ENCODE results near the gene MRTFA.
"Not testable (repeated sequence)": the region's sequence is repeated elsewhere in the genome, so short reads cannot be mapped to it uniquely, and the experiment has no call there.

Gene MRTFA

DNA sequence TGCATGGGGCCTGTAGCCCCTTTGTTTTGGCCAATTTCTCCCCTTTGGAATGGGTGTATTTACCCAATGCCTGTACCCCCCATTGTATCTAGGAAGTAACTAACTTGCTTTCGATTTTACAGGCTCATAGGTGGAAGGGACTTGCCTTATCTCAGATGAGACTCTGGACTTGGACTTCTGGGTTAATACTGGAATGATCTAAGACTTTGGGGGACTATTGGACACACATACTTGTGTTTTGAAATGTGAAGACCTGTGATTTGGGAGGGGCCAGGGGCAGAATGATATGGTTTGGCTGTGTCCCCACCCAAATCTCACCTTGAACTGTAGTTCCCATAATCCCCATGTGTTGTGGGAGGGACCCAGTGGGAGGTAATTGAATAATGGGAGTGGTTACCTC, 82.5 kb downstream of the MRTFA start:
- not testable (repeated sequence) for DNase-seq (ENCODE audit: low spot score)

DNA sequence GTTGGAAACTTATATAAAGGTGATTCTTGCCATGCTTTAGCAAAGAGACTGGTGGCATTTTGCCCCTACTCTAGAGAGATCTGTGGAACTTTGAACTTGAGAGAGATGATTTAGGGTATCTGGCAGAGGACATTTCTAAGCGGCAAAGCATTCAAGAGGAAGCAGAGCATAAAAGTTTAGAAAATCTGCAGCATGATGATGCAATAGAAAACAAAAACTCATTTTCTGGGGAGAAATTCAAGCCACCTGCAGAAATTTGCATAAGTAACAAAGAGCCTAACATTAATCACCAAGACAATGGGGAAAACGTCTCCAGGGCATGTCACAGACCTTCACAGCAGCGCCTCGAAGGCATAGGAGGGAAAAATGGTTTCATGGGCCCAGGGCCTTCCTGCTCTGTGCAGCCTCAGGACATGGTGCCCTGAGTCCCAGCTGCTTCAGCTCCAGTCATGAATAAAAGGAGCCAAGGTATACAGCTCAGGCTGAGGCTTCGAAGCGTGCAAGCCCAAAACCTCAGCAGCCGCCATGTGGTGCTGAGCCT, 83.4 kb downstream of the MRTFA start:
- no peak for DNase-seq (ENCODE audit: low spot score)

DNA sequence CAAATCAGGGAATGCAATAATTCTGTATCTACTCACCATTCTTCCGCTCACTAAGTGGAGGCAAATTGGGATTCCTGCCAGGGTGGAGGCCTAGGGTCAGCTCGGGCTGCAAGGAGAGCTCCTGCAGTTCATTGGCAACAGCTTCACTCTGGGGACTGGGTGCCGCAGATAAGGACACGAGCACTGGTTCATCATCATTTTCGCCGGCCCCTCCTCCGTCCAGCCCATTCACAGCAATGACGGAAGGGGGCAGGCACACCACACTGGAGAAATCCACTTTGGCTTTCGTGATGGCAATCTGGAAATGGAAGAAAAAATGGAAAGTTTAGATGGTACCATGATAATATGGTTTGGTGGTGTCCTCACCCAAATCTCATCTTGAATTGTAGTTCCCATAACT, 84.4 kb downstream of the MRTFA start:
- DNase-seq (ENCODE audit: low spot score): peak; percentile 93

DNA sequence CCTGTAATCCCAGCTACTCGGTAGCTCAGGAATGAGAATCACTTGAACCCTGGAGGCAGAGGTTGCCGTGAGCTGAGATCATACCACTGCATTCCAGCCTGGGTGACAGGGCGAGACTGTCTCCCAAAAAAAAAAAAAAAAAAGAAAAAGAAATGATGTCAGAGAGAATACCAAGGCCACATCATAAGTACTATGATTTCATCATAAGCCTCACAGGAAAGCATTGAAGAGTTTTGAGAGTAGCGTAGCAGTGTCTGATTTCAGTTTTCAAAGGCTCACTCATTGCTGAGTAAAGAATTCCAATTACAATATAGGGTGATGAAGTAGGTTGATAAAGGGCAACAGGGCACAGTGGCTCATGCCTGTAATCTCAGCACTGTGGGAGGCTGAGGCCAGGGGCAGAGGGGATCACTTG, 88.8 kb downstream of the MRTFA start:
- no peak for DNase-seq (ENCODE audit: low spot score)

DNA sequence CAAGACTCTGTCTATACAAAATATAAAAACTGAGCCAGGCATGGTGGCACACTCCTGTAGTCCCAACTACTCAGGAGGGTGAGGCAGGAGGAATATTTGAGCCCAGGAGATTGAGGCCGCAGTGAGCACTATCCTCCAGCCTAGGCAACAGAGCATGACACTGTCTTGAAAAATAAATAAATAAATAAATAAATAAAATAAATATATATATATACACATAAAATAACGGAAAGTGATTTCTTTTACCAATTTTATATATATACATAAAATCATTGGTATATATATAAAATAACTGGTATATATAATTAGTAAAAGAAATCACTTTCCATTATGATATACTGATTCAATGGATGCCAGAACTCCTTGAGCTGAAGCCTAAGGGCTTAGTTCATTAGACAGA, 91.8 kb downstream of the MRTFA start:
- DNase-seq (ENCODE audit: low spot score): no peak

DNA sequence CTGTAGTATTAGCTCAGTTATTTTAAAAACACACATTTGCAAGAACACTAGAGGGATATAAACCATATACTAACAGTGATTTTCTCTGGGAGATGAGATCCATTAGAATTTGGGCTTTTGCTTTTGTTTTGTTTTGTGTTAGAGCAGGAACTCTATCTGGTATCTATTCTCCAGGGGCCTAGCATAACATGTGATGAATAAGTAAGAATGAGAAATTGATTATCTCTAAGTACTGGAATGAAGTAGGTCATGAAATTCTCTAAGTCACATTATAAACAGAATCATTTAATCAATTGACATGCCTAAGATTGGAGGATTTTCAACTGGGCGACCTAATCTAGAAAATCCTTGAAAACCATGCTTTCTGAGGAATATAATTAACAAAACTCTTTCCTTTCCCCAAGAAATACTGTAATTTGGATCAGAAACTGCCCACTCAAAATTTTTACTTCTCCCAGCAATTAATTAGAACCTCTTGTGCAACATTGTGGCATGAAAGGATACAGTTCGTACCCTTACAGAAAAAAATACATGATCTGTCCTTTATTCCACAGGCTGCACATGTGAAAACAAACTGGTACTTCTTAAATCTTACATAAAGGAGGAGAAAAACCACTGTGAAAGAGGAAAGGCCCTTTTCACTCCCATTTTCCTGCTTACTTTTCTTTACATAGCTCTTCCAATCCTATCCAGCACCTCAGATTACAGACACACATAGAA, 93.5 kb downstream of the MRTFA start:
- DNase-seq (ENCODE audit: low spot score): no peak

DNA sequence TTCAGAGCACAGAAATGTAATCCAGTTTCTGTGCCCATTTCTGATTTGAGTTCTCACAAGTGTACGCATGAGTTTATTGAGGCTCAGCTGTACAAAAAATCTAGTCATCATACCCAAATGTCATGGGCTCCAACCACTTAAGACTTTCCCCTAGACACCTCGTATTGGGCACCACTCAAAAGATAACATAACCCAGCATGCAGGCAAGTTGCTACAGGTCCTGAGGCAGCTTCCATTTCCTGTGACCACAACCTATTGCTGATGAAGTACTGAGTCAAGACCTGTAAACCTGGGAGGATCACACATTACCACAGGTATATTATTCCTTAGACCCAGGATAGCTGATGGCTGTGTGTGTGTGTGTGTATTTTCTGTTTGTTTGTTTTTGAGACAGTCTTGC, 95.2 kb downstream of the MRTFA start:
- DNase-seq (ENCODE audit: low spot score): no peak

DNA sequence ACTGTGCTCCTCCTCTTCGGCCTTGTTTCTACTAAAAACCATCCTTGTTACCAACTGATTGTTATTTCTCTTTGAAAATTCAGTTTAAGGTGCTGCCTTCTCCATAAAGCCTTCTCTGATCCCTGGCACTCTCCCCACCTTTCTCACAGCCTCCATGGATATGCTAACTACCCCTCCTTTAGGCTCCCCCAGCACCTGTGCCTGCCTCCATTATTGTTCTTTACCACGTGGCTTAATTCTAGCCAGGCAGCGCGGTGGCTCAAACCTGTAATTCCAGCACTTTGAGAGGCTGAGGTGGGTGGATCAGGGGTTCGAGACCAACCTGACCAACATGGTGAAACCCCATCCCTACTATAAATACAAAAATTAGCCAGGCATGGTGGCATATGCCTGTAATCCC, 96.3 kb downstream of the MRTFA start:
- no peak for DNase-seq (ENCODE audit: low spot score)

DNA sequence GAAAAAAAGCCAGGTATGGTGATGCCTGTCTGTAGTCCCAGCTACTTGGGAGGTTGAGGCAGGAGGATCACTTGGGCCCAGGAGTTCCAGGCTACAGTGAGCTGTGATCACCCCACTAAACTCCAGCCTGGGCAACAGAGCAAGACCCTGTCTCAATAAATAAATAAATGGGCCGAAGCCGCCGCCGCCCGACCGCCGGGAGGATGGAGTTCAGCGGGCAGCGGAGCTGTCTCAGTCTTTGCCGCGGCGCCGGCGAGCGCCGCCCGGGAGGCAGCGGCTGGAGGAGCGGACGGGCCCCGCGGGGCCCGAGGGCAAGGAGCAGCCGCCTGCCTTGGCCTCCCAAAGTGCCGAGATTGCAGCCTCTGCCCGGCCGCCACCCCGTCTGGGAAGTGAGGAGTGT, 100.4 kb downstream of the MRTFA start:
- not testable (repeated sequence) for DNase-seq (ENCODE audit: low spot score)

DNA sequence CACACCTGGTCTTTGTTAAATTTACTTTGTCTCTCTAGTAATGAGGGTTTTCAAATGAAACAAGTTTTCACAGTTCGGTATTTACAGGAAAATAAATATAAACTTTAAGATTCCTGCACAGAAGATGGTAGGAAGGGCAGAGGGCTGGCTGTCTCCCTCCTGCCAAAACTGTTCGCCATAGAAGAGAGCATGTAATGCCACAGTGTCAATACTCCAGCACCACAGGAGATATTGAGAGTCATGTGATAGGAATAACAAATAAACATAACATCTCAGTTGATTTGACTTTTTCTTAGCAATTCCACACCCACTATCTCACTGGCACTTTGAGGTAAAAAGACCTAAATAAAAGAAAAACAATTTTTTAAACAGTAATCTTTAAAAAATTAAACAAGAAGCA, 100.9 kb downstream of the MRTFA start:
- no peak for DNase-seq (ENCODE audit: low spot score)

DNA sequence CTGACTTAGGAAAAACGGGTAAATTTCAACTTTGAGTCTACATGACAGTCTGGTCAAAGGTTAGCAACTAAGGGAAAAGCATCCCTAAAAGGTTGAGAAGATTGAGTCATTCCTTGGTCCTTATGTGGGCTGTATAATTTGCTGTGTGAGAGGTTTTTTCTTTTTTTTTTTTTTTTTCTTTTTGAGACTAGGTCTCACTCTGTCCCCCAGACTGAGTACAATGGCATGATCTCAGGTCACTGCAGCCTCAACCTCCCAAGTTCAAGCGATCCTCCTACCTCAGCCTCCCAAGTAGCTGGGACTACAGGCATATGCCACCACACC, 101.4 kb downstream of the MRTFA start:
- no peak for DNase-seq (ENCODE audit: low spot score)

DNA sequence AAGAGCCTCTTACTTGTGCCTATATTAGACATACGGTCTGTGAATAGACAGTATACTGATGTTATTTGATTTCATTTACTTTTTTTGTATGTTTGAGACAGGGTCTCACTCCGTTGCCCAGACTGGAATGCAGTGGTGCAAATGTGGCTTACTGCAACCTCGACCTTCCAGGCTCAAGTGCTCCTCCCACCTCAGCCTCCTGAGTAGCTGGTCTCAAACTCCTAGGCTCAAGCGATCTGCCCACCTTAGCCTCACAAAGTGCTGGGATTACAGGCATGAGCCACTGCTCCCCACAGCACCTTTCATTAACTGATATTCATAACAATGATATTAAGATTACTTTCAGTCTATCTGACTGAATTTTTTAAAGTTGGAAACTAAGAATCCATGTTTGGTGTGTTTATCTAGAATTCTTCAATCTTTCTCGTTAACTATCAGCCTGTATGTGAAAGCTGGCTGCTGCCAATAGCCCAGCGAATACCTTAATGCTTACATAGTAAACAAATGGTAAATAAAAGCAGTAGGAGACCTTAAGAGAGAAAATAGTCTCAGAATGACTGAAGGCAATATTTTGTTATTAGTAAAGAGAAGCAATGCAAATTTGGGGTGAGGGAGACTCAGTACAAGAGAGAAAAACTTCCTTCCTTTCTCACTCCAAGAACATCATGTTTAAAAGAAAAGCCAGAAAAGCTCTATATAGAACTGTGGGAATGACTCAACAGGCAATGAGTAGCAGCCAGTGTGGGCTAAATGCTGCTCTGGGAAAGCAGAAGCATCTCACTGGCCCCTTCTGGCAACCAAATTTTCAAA, 101.9 kb downstream of the MRTFA start:
- no peak for DNase-seq (ENCODE audit: low spot score)

DNA sequence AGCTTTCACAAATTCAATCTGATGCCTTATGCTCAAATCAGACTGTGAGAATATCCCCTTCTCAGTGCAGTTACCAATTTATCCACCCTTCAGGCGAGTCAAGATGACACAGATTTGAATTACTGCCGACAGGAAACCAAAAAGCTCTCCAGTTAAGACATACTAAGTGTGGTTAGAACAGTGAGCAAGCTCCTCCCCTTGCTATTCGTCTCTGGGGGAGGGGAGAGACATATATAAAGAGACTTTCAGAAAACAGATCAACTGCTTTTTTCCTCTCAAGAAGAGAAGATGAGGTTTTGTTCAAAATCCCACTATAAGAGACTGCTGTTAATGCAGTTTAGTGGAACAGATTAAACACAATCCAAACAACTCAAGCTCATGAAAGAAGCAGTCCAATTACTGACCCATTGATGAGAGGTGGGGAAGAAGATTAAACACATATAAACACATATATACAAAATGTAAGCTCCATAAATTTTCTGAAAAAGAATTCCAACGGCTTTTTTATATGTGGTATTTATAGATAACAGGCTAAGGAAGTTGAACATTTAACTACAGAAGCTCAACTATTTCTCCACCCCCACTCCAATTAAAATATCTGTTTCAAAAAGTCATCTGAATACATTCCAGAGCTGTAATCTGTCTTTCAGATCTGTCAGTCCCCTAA, 102.7 kb downstream of the MRTFA start:
- no peak for DNase-seq (ENCODE audit: low spot score)

DNA sequence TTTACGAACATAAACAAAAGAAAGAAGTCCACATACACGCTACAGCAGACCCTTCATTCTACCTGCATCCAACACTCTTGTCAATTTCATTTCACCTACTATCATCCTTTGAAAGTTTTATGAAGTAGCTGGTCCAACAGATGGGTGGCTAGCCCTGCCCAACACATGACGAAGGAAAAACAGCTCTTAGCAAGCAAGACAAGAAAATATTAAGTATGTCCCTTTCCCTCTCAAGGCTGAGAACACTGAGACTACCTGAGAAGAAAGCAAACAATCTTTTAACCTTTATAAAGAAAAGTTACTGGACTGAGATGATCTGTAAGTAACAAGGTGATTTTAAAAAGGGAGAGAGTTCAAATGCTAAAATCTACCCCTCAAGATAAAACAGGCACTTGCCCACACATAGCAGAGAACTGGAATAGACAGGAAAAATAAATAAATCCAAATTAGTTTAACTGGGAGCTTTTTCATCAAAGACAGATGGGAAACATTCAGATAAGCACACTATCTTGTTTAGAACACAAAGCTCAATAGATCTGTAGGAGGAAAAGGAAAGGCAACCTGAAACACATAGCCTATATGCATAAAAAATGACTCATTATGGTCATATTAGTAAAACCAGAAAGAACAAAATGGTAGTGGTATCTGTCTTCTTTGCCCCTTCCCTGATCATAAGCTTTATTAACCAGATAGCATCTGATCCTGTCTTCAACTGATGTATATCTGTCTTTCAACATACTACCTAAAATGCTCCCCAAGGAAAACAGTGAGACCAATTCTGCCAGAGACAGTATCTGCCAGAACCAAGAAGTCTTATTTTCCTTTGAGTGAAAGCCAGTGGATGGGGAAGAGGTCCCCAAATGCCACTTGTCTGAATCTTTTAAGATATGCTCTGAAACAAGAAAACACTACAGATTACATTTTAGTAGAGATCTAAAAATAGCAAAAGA, 104.3 kb downstream of the MRTFA start:
- DNase-seq (ENCODE audit: low spot score): no peak

DNA sequence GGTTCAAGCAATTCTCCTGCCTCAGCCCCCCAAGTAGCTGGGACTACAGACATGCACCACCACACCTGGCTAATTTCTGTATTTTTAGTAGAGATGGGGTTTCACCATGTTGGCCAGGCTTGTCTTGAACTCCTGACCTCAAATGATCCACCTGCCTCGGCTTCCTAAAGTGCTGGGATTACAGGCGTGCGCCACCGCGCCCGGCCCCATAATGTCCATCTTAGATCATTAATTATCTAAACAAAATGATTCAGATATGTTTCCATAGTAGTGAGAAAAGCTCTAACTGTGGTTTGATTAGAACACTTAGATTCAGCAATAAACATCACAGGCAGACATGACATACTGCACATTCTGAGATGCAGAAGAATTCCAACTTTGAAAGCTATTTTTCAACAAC, 106.1 kb downstream of the MRTFA start:
- not testable (repeated sequence) for DNase-seq (ENCODE audit: low spot score)

DNA sequence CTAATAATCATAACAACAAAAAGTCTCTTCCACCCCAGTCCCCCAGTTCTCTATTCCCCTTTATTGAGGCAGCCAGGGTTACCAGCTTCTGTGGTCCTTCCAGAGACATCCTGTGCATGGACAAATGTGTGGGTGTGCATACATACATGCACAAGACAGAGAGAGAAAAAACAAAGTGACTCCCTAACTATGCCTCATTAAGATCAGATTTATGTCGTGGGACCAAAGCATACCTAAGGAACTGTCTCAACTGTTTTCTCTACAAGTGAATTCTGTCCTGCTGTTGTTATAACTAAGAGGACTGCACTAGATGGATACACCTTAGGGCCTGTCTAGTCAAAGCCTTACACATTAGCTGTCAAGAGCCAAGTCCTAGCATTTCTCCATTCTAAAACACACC, 106.7 kb downstream of the MRTFA start:
- no peak for DNase-seq (ENCODE audit: low spot score)

DNA sequence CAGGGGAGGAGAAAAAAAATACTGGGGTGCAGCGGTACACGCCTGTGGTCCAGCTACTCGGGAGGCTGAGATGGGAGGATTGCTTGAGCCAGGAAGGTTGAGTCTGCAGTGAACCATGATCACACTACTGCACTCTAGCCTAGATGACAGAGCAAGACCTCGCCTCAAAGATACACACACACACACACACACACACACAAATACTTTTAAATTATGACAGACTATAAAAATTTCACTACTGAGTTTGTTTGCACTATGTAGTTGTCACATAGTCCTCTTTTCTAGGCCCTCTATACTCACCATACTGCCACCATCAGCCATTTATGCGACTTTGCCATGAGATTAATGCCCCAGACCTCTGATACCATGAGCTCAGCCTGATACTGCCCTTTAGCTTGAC, 109.6 kb downstream of the MRTFA start:
- DNase-seq (ENCODE audit: low spot score): no peak

DNA sequence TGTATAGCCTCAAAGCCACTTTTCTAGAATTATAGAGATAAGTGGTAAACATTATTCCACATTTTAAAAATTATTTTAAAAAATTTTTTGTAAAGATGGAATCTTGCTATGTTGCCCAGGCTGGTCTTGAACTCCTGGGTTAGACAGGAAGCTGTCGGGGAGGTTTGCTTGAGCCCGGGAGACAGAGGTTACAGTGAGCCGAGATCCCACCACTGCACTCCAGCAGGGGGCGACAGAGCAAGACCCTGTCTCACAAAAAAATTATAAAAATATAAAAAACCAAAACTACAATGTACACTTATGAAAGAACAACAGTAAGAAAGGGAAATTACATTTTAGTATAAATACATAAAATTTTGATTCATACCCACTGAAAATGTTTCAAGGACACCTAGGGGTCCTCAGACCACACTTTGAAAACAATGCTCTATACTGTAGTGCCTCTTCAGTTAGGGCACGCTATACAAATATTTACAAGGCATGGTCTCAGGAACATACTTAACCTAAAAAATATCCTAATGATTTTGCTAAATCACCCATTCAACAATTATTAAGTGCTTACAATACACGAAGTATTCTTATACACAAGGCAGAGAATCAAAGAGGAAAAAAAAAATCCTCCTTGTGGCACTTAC, 111.2 kb downstream of the MRTFA start:
- DNase-seq (ENCODE audit: low spot score): peak; percentile 67

DNA sequence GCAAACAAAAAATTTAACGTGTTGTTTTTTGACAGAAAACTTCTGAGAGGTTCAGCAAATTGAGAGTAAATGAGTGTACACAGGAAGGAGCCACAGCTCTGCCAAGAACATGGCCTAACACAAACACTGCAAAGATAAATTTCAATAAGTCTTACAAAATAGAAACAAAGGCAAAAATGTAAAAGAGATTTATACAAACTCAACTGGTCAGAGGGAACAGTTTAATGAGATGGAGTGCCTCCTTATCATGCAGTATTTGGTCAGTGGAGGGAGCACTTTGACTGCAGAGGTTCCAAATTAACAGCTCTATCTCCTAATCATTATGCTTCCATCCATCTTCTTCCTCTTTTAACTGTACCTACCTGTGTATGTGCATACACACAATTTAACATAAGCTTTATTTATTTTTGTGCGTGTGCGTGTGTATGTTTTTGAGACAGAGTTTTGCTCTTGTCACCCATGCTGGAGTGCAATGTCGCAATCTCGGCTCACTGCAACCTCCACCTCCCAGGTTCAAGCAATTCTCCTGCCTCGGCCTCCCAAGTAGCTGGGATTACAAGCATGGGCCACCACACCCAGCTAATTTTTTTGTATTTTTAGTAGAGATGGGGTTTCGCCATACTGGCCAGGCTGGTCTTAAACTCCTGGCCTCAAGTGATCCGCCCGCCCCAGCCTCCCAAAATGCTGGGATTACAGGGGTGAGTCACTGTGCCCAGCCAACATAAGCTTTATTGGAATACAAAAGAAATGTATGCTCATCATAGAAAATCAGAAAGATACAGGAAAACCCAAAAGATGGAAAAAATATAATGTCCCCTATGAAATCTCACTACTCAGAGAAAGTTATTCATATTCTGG, 111.9 kb downstream of the MRTFA start:
- peak; percentile 23 for DNase-seq (ENCODE audit: low spot score)

DNA sequence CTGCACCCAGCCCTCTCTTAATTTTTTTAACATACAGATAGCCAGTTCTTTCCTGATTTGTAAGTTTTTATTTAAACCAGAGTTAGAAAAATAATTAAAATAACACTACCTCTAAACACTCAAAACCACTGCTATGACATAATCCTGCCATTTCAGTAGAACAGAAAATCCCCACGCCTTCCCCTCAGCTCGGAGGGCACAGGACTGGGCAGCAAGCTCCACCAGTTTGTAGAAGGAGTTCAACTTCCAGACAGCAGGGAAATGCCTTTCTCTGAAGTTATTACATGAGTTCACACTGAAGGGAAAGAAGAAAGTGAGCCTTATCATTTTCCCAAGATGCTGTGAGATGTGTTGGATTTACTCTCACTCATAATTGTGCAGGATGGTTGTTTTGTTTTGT, 114.4 kb downstream of the MRTFA start:
- no peak for DNase-seq (ENCODE audit: low spot score)
